BJ (cell line): ENCODE measurements around the gene USP8. TPM values are rescaled to one million over a fixed set of nuclear protein-coding genes. Genes with fewer than 3 reads are reported as not detected.
"Not testable (repeated sequence)": the region's sequence is repeated elsewhere in the genome, so short reads cannot be mapped to it uniquely, and the experiment has no call there.

Source experiments
- CTCF ChIA-PET: fragments of 350-600 bp; formaldehyde crosslinking; extraction: SDS; loops from one replicate; lab custom pipeline; 2021; ENCODE audit warnings: antibody characterized with exemption, inconsistent platforms; lab: Yijun Ruan, JAX
- POLR2A ChIA-PET: fragments of 300-600 bp; sonication (Branson Sonifier 250); formaldehyde crosslinking; extraction: SDS; loops from one replicate; lab custom pipeline; 2021; ENCODE audit warnings: antibody characterized with exemption; lab: Charles Lee
- DNase-seq: peaks from one replicate; pipeline ENCODE4 v3.0.0-alpha.2; 2011; ENCODE audit warnings: low read depth
- H3K27me3 ChIP-seq: 2 replicates; pipeline ENCODE4 v1.6.0; 2011; ENCODE audit warnings: low read length; ENCODE audit not compliant: control insufficient read depth, insufficient read depth
- H3K36me3 ChIP-seq: 2 replicates; pipeline ENCODE4 v1.5.1; 2011; ENCODE audit warnings: low read length; ENCODE audit not compliant: control insufficient read depth, insufficient read depth
- H3K4me3 ChIP-seq: 2 replicates; pipeline ENCODE4 v1.5.1; 2011; ENCODE audit warnings: low read depth, mild to moderate bottlenecking, control low read depth, low read length
- CTCF ChIP-seq: IDR thresholded peaks from 2 replicates; pipeline ENCODE4 v1.5.1; 2011; ENCODE audit warnings: low read depth, mild to moderate bottlenecking, control low read depth, inconsistent platforms, low read length, moderate library complexity; ENCODE audit not compliant: insufficient read depth
- polyA plus RNA-seq: library from polyadenylated mRNA; depleted of rRNA; stranded (reverse); fragments of >200 nt; gene quantifications from 2 replicates; pipeline ENCODE4 v1.2.3, GENCODE V29; 2011

USP8 gene
- polyA plus RNA-seq, 1 experiment = 35.2 TPM

- ChIA-PET POLR2A (no interaction called here), CTCF (no interaction called here)
- no peak overlapping the region for H3K4me3 ChIP-seq
These were observed 72.5 kb downstream of the USP8 start for GRCh38 chr15:50496692-50497091.

GRCh38 chr15:50500352-50500751, 76.1 kb downstream of the USP8 start:
- DNase-seq = no peak
- Histone ChIP-seq H3K36me3 (peaks cover 5% of the 10 kb centered on the region), H3K4me3 (no peak overlapping the region), H3K27me3 (no peaks in the 10 kb centered on the region)
- no peak for TF ChIP-seq CTCF
- ChIA-PET POLR2A (no interaction called here), CTCF (interaction anchor here (0.6 kb wide), 1 partner anchor 152 kb away, joined by 3 read pairs; no protein-coding TSS in a partner anchor)

More at GRCh38 chr15:50496692-50497091, 72.5 kb downstream of the USP8 start:
- no peaks in the 10 kb centered on the region for H3K27me3 ChIP-seq
- TF ChIP-seq CTCF = no peak
- peaks cover 7% of the 10 kb centered on the region for H3K36me3 ChIP-seq
- no peak for DNase-seq

DNA sequence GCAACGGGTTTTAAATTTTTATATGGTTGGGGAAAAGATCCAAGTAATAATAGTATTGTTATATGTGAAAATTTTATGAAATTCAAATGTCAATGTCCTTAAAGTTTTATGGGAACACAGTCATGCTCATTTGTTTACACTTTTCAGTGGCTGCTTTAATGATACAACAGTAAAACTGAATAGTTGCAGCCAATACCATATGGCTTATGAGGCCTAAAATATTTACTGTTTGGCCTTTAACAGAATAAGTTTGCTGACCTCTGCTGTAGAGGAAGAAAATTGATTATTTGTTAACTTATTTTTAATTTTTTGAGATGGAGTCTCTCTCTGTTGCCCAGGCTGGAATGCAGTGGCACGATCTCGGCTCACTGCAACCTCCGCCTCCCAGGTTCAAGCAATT, 77.6 kb downstream of the USP8 start:
- H3K27me3 ChIP-seq = no peaks in the 10 kb centered on the region
- no peak for DNase-seq
- POLR2A ChIA-PET = no interaction called here
- peaks cover 2% of the 10 kb centered on the region for H3K36me3 ChIP-seq
- no peak overlapping the region for H3K4me3 ChIP-seq
- no peak for TF ChIP-seq CTCF
- CTCF ChIA-PET = no interaction called here

DNA sequence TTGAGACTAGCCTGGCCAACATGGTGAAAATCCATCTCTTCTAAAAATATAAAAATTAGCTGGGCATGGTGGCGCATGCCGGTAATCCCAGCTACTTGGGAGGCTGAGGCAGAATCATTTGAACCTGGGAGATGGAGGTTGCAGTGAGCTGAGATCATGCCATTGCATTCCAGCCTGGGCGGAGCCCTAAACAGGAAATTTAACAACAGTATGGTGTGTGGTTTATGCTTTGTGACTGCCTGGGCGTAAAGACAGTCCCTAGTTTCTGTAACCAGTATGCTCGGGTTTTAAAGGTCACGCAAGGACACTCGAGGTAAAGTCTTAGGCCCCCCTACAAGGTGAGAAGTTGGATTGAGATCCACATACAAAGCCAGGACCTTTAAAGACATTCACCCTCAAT, 78.9 kb downstream of the USP8 start:
- no peak for TF ChIP-seq CTCF
- DNase-seq = no peak
- ChIA-PET POLR2A (no interaction called here), CTCF (interaction anchor here (1.2 kb wide), 1 partner anchor 19 kb away, joined by 3 read pairs; no protein-coding TSS in a partner anchor)
- Histone ChIP-seq H3K36me3 (peaks cover under 1% of the 10 kb centered on the region), H3K4me3 (no peak overlapping the region), H3K27me3 (no peaks in the 10 kb centered on the region)

DNA sequence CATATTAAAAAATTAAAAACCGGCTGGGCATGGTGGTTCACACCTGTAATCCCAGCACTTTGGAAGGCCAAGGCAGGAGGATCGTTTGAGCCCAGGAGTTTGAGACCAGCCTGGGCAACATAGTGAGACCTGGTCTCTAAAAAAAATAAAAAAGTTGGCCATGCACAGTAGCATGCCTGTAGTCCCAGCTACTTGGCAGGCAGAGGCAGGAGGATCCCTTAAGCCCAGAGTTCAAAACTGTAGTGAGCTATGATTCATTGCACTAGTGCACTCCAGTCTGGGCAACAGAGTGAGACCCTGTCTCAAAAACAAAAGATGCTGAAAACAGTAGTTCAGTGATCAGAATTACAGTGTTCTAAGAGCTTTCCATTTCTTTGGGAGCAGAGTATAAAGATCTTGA, 81.5 kb downstream of the USP8 start:
- CTCF ChIA-PET = interaction anchor here (0.6 kb wide), 1 partner anchor 116 kb away, joined by 3 read pairs; no protein-coding TSS in a partner anchor
- H3K27me3 ChIP-seq, H3K4me3 ChIP-seq, H3K36me3 ChIP-seq, DNase-seq, POLR2A ChIA-PET: not testable (repeated sequence)

- ChIA-PET POLR2A (no interaction called here), CTCF (no interaction called here)
- TF ChIP-seq CTCF = no peak
- no peak overlapping the region for H3K4me3 ChIP-seq
- no peaks in the 10 kb centered on the region for H3K27me3 ChIP-seq
- DNase-seq = no peak
- H3K36me3 ChIP-seq = no peaks in the 10 kb centered on the region
These were observed 81.9 kb downstream of the USP8 start for GRCh38 chr15:50506121-50506520.
